A549 (cell line): ENCODE data around the gene DGKE. TPM values are rescaled to one million over a fixed set of nuclear protein-coding genes. Genes with fewer than 3 reads are reported as not detected.

ENCODE experiments used
- ATAC-seq, 2 experiments: fragments of 200-7000 bp in 1 of 2; fragments of >200 bp in 1 of 2; cut with Nextera tagmentation in 1 of 2; cut with Tn5 transposase in 1 of 2; 3 replicates each; pipeline versions ENCODE4 v1.8.0 to v1.9.1; 2018 to 2020; ENCODE audit warnings: mild to moderate bottlenecking in 1 of 2, moderate library complexity in 1 of 2
- CTCF ChIA-PET: fragments of 300-600 bp; sonication (Branson Sonifier 250); formaldehyde crosslinking; extraction: SDS; loops from one replicate; lab custom pipeline; 2021; ENCODE audit warnings: antibody characterized with exemption, inconsistent platforms; lab: Yijun Ruan, JAX
- POLR2A ChIA-PET: fragments of 350-600 bp; formaldehyde crosslinking; extraction: SDS; loops from one replicate; lab custom pipeline; 2021; ENCODE audit warnings: antibody characterized with exemption, inconsistent platforms; lab: Yijun Ruan, JAX
- DNase-seq, 2 experiments: peaks; one replicate each; pipeline versions ENCODE4 v3.0.0 to v3.0.0-alpha.2; 2011 to 2016; ENCODE audit warnings: low read depth in 1 of 2, low spot score in 1 of 2
- FAIRE-seq: peaks from 2 replicates; lab custom pipeline; 2011; peaks lifted over from hg19 to GRCh38; lab: Jason Lieb, UNC
- H3K27ac ChIP-seq, 2 experiments: fragments of >200 bp; sonication (Bioruptor Twin); formaldehyde crosslinking; 3 replicates each; pipeline ENCODE4 v1.5.1; 2016 to 2017
- H3K4me1 ChIP-seq: fragments of >200 bp; sonication (Bioruptor Twin); formaldehyde crosslinking; 3 replicates; pipeline ENCODE4 v1.6.1; 2016
- H3K4me2 ChIP-seq: fragments of >200 bp; sonication (Bioruptor Twin); formaldehyde crosslinking; 3 replicates; pipeline ENCODE4 v1.6.1; 2016
- H3K4me3 ChIP-seq: fragments of >200 bp; sonication (Bioruptor Twin); formaldehyde crosslinking; 3 replicates; pipeline ENCODE4 v1.5.1; 2016
- H3K9me3 ChIP-seq: fragments of >200 bp; sonication (Bioruptor Twin); formaldehyde crosslinking; 3 replicates; pipeline ENCODE4 v1.6.1; 2016
- CEBPB ChIP-seq, 2 experiments: fragments of >200 bp in 1 of 2; sonication (Bioruptor Twin) in 1 of 2; formaldehyde crosslinking in 1 of 2; IDR thresholded peaks; 2 replicates each; pipeline ENCODE4 v1.6.1; 2012 to 2016
- EP300 ChIP-seq, 2 experiments: fragments of >200 bp; sonication (Bioruptor Twin); formaldehyde crosslinking; IDR thresholded peaks; 2 replicates in 1 of 2; 3 replicates in 1 of 2; pipeline ENCODE4 v1.6.1; 2016 to 2017
- ESRRA ChIP-seq: fragments of 150-350 bp; IDR thresholded peaks from 2 replicates; pipeline ENCODE4 v1.6.1; 2014; ENCODE audit warnings: mild to moderate bottlenecking, low read length, borderline replicate concordance
- FOSL2 ChIP-seq, 2 experiments: fragments of 450-650 bp in 1 of 2; fragments of >200 bp in 1 of 2; sonication (Bioruptor Twin) in 1 of 2; formaldehyde crosslinking; IDR thresholded peaks; 2 replicates each; pipeline versions ENCODE4 v1.5.0 to v1.6.1; 2016 to 2020; ENCODE audit warnings: mild to moderate bottlenecking in 1 of 2, moderate library complexity in 1 of 2
- FOXS1 ChIP-seq: fragments of 250-450 bp; sonication (Bioruptor Pico); IDR thresholded peaks from 2 replicates; pipeline ENCODE4 v1.5.0; 2020; ENCODE audit warnings: mild to moderate bottlenecking, moderate library complexity
- GATA3 ChIP-seq: IDR thresholded peaks from 2 replicates; pipeline ENCODE4 v1.6.1; 2012; ENCODE audit warnings: borderline replicate concordance
- HDAC2 ChIP-seq: fragments of 200-600 bp; sonication (generic); IDR thresholded peaks from 2 replicates; pipeline ENCODE4 v1.6.1; 2016
- HOXA7 ChIP-seq: fragments of 250-450 bp; sonication (Bioruptor Pico); IDR thresholded peaks from 2 replicates; pipeline ENCODE4 v1.5.0; 2020; ENCODE audit warnings: mild to moderate bottlenecking, moderate library complexity
- HOXB5 ChIP-seq: fragments of 250-450 bp; sonication (Bioruptor Pico); IDR thresholded peaks from 2 replicates; pipeline ENCODE4 v1.5.0; 2020; ENCODE audit warnings: mild to moderate bottlenecking, moderate library complexity
- KDM5A ChIP-seq: fragments of 200-600 bp; sonication (generic); IDR thresholded peaks from 2 replicates; pipeline ENCODE4 v1.6.1; 2016; ENCODE audit warnings: antibody characterized with exemption, mild to moderate bottlenecking
- MYC ChIP-seq: IDR thresholded peaks from 2 replicates; pipeline ENCODE4 v1.6.1; 2012; ENCODE audit warnings: mild to moderate bottlenecking, inconsistent platforms, low read length, improper control_type of control experiment, borderline replicate concordance
- NR3C1 ChIP-seq: fragments of >200 bp; sonication (Bioruptor Twin); formaldehyde crosslinking; IDR thresholded peaks from 3 replicates; pipeline ENCODE4 v1.6.1; 2017
- PBX3 ChIP-seq: IDR thresholded peaks from 2 replicates; pipeline ENCODE4 v1.6.1; 2012
- REST ChIP-seq: fragments of 200-600 bp; sonication (generic); IDR thresholded peaks from 2 replicates; pipeline ENCODE4 v1.6.1; 2016; ENCODE audit warnings: antibody characterized with exemption, mild to moderate bottlenecking, moderate library complexity
- RFX5 ChIP-seq: fragments of 450-650 bp; IDR thresholded peaks from 2 replicates; pipeline ENCODE4 v1.7.1; 2014; ENCODE audit warnings: antibody characterized with exemption, mild to moderate bottlenecking, moderate library complexity
- SMC3 ChIP-seq: fragments of >200 bp; sonication (Bioruptor Twin); formaldehyde crosslinking; IDR thresholded peaks from 3 replicates; pipeline ENCODE4 v1.6.1; 2018; ENCODE audit warnings: inconsistent platforms
- SREBF2 ChIP-seq: fragments of 450-650 bp; IDR thresholded peaks from 2 replicates; pipeline ENCODE4 v1.6.1; 2014; ENCODE audit warnings: mild to moderate bottlenecking, moderate library complexity
- TFCP2L1 ChIP-seq: fragments of 250-450 bp; sonication (Bioruptor Pico); IDR thresholded peaks from 2 replicates; pipeline ENCODE4 v1.5.0; 2021; ENCODE audit warnings: mild to moderate bottlenecking
- TP53 ChIP-seq: fragments of 250-450 bp; sonication (Bioruptor Pico); IDR thresholded peaks from 2 replicates; pipeline ENCODE4 v1.5.0; 2021; ENCODE audit warnings: mild to moderate bottlenecking, moderate library complexity
- ZC3H11A ChIP-seq: fragments of 450-650 bp; IDR thresholded peaks from 2 replicates; pipeline ENCODE4 v1.6.1; 2014; ENCODE audit warnings: antibody characterized with exemption, mild to moderate bottlenecking
- ZFP36 ChIP-seq: fragments of 450-650 bp; IDR thresholded peaks from 2 replicates; pipeline ENCODE4 v1.6.1; 2014; ENCODE audit warnings: borderline replicate concordance; ENCODE audit not compliant: partially characterized antibody
- ZNF302 ChIP-seq: fragments of 250-450 bp; sonication (Bioruptor Pico); IDR thresholded peaks from 2 replicates; pipeline ENCODE4 v1.9.0; 2021; ENCODE audit warnings: inconsistent platforms, mild to moderate bottlenecking, moderate library complexity
- ZSCAN20 ChIP-seq: fragments of 250-450 bp; sonication (Bioruptor Pico); IDR thresholded peaks from 2 replicates; pipeline ENCODE4 v1.8.0; 2022; ENCODE audit warnings: mild to moderate bottlenecking, moderate library complexity
- WGBS: methylation state at CpG from one replicate; pipeline ENCODE4 v1.1.6; 2017; ENCODE audit errors: missing lambda C conversion rate; 5-methylcytosine and 5-hydroxymethylcytosine counted together
- polyA plus RNA-seq, 4 experiments: library from polyadenylated mRNA; depleted of rRNA in 3 of 4; stranded (reverse); fragments of >200 nt; fragmentation: RNase III in 1 of 4; extraction: RNeasy Plus Mini Kit Qiagen cat#74134 plus additional on column Dnase treatment in 1 of 4; gene quantifications; 2 replicates in 3 of 4; 3 replicates in 1 of 4; pipeline ENCODE4 v1.2.3, GENCODE V29; 2011 to 2017

The DGKE gene
- polyA plus RNA-seq, 2 of the 4 experiments (the other 2 are of a cell fraction): 3.4 to 4.6 TPM

GRCh38 chr17:56879280-56879679, 45.3 kb downstream of the DGKE start:
- H3K4me1 ChIP-seq: no peaks in the 10 kb centered on the region
- 85% methylated on average over 7 of the region's 7 CpGs for whole genome bisulfite sequencing
- no peak for ATAC-seq
- no peak for FAIRE-seq
- POLR2A ChIA-PET: interaction anchor here (1.0 kb wide), 1 partner anchor 35 kb away, joined by 8 read pairs; the partner anchor contains the start of gene TRIM25
- DNase-seq: no peak
- H3K27ac ChIP-seq: no peak overlapping the region
- CTCF ChIA-PET: interaction anchor here (1.2 to 1.9 kb wide), 5 partner anchors 11 to 81 kb away, joined by 3 to 6 read pairs (median 4); partner anchors contain the start of gene COIL
- H3K4me3 ChIP-seq: no peak overlapping the region
- no peaks in the 10 kb centered on the region for H3K9me3 ChIP-seq
- TF ChIP-seq ZNF302 (CRISPR knock-in tag) (no peak), SMC3 (no peak), FOXS1 (CRISPR knock-in tag) (no peak), TFCP2L1 (CRISPR knock-in tag) (no peak), PBX3 (no peak), HOXB5 (CRISPR knock-in tag) (no peak), KDM5A (no peak), REST (no peak), MYC (no peak), SREBF2 (no peak), GATA3 (no peak), ZSCAN20 (CRISPR knock-in tag) (no peak)
- H3K4me2 ChIP-seq: no peak overlapping the region

- FAIRE-seq: no peak
- TF ChIP-seq CEBPB (IDR thresholded peaks at IDR 0.05) (no peak), FOSL2 (IDR thresholded peaks at IDR 0.05) (no peak), FOSL2 (CRISPR knock-in tag; IDR thresholded peaks at IDR 0.05) (no peak), ESRRA (no peak), NR3C1 (no peak)
- Histone ChIP-seq H3K4me3 (no peak overlapping the region), H3K27ac (no peak overlapping the region), H3K4me2 (no peak overlapping the region), H3K4me1 (no peaks in the 10 kb centered on the region), H3K9me3 (no peaks in the 10 kb centered on the region)
- no peak; a peak in 1 of 6 replicates for ATAC-seq
- WGBS: 54% methylated on average over 3 of the region's 3 CpGs
- ChIA-PET POLR2A (interaction anchor here (1.0 kb wide), 1 partner anchor 34 kb away, joined by 8 read pairs; the partner anchor contains the start of gene TRIM25), CTCF (interaction anchor here (1.5 to 1.9 kb wide), 3 partner anchors 10 to 61 kb away, joined by 4 to 6 read pairs (median 4); no protein-coding TSS in a partner anchor)
- no peak for DNase-seq
These were observed 46.2 kb downstream of the DGKE start for GRCh38 chr17:56880133-56880532.

- POLR2A ChIA-PET: no interaction called here
- no peak for FAIRE-seq
- H3K9me3 ChIP-seq: no peaks in the 10 kb centered on the region
- no peak overlapping the region for H3K4me2 ChIP-seq
- H3K4me3 ChIP-seq: no peak overlapping the region
- 74% methylated on average over 8 of the region's 8 CpGs for WGBS
- H3K27ac ChIP-seq: no peak overlapping the region
- H3K4me1 ChIP-seq: no peaks in the 10 kb centered on the region
- no peak for DNase-seq
- CTCF ChIA-PET: no interaction called here
- no peak for ATAC-seq
- TF ChIP-seq ZC3H11A (no peak), HOXA7 (CRISPR knock-in tag) (no peak), HDAC2 (no peak), RFX5 (no peak), SMC3 (no peak), EP300 (IDR thresholded peaks at IDR 0.05) (no peak), ZFP36 (no peak), TP53 (CRISPR knock-in tag) (no peak)
These were observed 46.6 kb downstream of the DGKE start for GRCh38 chr17:56880571-56880970.
